Measurements from ENCODE around the gene MON1A. TPM values are rescaled to one million over a fixed set of nuclear protein-coding genes. Genes with fewer than 3 reads are reported as not detected.

MON1A gene, protein sequence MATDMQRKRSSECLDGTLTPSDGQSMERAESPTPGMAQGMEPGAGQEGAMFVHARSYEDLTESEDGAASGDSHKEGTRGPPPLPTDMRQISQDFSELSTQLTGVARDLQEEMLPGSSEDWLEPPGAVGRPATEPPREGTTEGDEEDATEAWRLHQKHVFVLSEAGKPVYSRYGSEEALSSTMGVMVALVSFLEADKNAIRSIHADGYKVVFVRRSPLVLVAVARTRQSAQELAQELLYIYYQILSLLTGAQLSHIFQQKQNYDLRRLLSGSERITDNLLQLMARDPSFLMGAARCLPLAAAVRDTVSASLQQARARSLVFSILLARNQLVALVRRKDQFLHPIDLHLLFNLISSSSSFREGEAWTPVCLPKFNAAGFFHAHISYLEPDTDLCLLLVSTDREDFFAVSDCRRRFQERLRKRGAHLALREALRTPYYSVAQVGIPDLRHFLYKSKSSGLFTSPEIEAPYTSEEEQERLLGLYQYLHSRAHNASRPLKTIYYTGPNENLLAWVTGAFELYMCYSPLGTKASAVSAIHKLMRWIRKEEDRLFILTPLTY
- 1 to 10 TPM; 6.3 to 7.8 TPM for total RNA-seq

DNA sequence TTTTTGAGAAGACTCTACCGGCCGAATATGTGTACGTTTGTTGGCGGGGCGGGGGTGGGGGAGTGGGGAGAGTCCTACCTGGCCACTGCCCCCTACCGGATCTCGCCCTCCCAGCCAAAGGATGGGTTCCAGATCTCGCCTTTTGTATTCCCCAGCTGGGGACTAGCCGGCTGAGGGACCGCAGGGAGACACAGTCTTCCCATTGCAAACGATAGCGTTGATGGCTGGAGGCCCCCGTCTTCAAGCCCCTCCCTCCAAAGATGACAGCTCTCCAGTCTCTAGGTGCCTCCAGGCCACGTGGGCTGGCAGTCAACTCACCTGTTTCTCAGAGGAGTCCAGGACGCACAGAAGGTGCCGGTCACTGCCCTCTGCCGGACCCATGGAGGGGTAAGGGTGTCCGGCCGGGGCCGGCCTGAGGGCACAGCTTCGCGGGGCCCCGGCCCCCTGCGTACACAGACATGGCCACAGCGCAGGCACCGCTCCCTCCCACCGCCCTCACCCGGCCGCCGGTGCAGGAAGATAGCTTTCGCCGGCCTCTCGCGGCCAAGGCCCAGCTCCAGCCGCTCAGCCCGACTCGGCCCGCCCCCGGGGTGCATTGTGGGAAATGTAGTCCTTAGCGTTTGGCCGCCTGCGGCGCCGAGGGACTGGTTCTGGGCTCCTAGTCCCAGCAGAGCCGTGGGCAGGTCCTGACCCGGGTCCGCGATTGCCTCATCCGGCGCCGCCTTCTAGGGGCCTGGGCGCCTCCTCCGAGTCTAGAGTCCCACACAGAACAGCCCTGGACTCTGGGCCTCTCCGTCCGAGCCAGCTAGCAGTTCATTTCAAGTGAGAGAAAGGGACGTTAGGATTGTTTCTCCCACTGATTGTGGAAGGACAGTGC lies at the start of gene MON1A:
Gene MON1A (minus strand): TSS at position 521 of the 877 bp plus-strand sequence. CDS start 16,465 bp downstream, outside the sequence.
- peak; percentile 92 for DNase-seq
- Mint-ChIP-seq H3K4me3 (peak within 1 kb of the TSS; percentile 79), H3K9me3 (no peaks in the 10 kb centered on the region), H3K36me3 (no peaks in the 10 kb centered on the region), H3K4me1 (ENCODE audit: low read depth) (peaks cover 21% of the 10 kb centered on the region), H3K27ac (peak within 1 kb of the TSS; percentile 80), H3K27me3 (no peaks in the 10 kb centered on the region)
- CTCF ChIA-PET, result interaction anchor here (0.6 to 2.3 kb wide), 9 partner anchors 9 to 582 kb away, joined by 3 to 18 read pairs (median 4); partner anchors contain the start of genes INKA1 and RBM6
- POLR2A ChIA-PET, result interaction anchor here (2.8 kb wide), 1 partner anchor 11 kb away, joined by 28 read pairs; the partner anchor contains the start of gene RBM6
- intact Hi-C loops (cut with micrococcal nuclease), result loop anchor here (1.0 kb wide), 1 partner anchor 11 kb away; the partner anchor contains the start of gene RBM6

DNA sequence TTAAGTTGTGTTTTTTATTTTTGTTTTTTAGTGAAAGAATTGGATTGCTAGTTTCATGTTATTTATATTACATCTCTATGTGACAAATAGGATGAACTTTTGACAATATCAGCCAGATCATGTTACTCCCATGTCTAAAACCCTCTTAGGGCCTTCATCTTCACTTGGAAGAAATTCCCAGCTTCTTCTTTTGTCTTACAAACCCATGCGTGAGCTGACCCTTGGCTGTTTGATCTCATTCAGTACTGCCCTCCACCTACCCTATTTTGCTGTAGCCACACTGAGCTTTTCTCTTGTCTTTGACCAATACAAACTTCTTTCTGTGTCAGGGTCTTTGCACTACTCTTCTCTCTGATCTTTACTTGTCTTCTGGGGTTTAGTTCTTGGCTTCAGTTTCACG lies 47.3 kb upstream of the MON1A start:
- ChIA-PET POLR2A (interaction anchor here (0.6 kb wide), 1 partner anchor 11 kb away, joined by 3 read pairs; no protein-coding TSS in a partner anchor), CTCF (no interaction called here)
- Mint-ChIP-seq H3K4me3 (no peak overlapping the region), H3K4me1 (ENCODE audit: low read depth) (no peaks in the 10 kb centered on the region), H3K36me3 (peaks cover 16% of the 10 kb centered on the region), H3K27ac (no peak overlapping the region), H3K27me3 (no peaks in the 10 kb centered on the region), H3K9me3 (no peaks in the 10 kb centered on the region)
- intact Hi-C loops (cut with micrococcal nuclease), result no loop called here
- no peak for DNase-seq

DNA sequence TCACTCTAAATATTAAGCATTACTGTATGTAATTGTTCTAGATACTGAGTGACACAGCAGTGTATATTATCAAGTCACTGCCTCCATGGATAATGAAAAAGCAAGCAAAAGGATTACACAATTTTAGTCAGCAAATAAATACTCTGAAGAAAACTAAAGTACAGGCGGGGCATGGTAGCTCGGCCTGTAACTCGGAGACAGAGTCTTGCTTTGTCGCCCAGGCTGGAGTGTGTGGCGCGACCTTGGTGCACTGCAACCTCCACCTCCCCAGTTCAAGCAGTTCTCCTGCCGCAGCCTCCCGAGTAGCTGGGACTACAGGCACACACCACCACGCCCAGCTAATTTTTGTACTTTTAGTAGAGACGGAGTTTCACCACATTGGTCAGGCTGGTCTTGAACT lies 43.0 kb upstream of the MON1A start:
- intact Hi-C loops (cut with micrococcal nuclease), result no loop called here

DNA sequence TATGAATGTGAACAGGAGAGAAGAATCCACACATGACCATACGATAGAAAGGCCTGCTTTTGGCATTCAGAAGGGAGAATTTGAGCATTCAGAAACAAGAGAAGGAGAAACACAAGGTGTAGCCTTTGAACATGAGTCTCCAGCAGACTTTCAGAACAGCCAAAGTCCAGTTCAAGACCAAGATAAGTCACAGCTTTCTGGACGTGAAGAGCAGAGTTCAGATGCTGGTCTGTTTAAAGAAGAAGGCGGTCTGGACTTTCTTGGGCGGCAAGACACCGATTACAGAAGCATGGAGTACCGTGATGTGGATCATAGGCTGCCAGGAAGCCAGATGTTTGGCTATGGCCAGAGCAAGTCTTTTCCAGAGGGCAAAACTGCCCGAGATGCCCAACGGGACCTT lies 38.7 kb upstream of the MON1A start:
- H3K27me3 Mint-ChIP-seq, result no peaks in the 10 kb centered on the region
- H3K36me3 Mint-ChIP-seq, result peaks cover 17% of the 10 kb centered on the region
- H3K9me3 Mint-ChIP-seq, result no peaks in the 10 kb centered on the region
- intact Hi-C loops (cut with micrococcal nuclease), result no loop called here
- H3K4me3 Mint-ChIP-seq, result no peak overlapping the region
- no peak for DNase-seq
- no peak overlapping the region for H3K27ac Mint-ChIP-seq
- peaks cover 2% of the 10 kb centered on the region for H3K4me1 Mint-ChIP-seq (ENCODE audit: low read depth)
- CTCF ChIA-PET, result no interaction called here
- POLR2A ChIA-PET, result no interaction called here

More for the DNA sequence above, 43.0 kb upstream of the MON1A start:
- Mint-ChIP-seq H3K27me3 (no peaks in the 10 kb centered on the region), H3K27ac (no peak overlapping the region), H3K36me3 (peaks cover 22% of the 10 kb centered on the region), H3K9me3 (no peaks in the 10 kb centered on the region), H3K4me3 (no peak overlapping the region), H3K4me1 (ENCODE audit: low read depth) (peaks cover 2% of the 10 kb centered on the region)
- DNase-seq, result no peak
- ChIA-PET POLR2A (no interaction called here), CTCF (no interaction called here)

DNA sequence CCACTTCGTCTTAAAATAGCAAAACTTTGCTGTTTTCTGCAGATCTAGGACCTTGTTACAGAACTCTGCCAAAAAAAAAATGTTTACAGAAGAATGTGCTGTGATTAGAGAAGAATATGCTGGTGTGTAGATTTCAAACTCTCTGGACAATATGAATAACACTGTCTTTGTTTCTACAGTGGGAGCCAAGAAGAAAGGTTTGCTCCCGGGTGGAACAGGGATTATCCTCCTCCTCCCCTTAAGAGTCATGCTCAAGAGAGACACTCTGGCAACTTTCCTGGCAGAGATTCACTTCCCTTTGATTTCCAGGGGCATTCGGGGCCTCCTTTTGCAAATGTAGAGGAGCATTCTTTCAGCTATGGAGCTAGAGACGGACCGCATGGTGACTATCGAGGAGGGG lies 37.7 kb upstream of the MON1A start:
- no peak for DNase-seq
- no peaks in the 10 kb centered on the region for H3K27me3 Mint-ChIP-seq
- CTCF ChIA-PET, result no interaction called here
- intact Hi-C loops (cut with micrococcal nuclease), result no loop called here
- no peak overlapping the region for H3K4me3 Mint-ChIP-seq
- H3K27ac Mint-ChIP-seq, result no peak overlapping the region
- H3K36me3 Mint-ChIP-seq, result peaks cover 13% of the 10 kb centered on the region
- POLR2A ChIA-PET, result no interaction called here
- H3K9me3 Mint-ChIP-seq, result no peaks in the 10 kb centered on the region
- H3K4me1 Mint-ChIP-seq (ENCODE audit: low read depth), result peaks cover 2% of the 10 kb centered on the region

DNA sequence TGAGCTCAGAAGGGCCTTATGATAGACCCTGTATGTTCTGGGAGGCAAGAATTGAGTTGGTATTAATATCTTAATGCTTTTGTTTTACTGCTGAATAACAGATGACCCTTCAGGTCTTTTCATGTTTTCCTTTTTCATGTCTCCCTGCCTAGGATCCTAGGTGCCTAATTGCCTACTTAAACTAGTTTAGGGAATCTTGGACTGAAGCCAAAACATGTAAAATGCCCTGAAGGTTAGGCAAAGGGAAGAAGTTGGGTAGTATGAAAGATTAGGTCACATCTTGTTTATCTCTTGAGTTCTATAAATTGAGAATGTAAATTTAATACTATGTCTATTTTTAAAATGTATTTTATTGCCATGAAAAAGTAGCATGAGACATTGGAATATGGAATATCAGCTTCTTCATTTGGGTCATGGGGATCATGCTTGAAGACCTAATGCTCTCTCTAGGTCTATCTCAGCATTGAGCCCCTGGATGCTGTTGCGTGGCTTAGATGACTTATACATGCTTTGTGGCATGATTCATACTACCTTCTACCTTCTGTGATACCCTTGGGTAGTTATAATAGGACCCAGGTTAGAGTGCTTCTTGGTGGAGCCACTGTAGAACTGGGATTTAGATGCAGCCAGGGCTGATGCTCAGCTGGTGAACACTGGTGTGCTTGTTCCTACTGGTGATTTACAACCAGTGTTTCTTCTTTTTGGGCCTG lies 36.8 kb upstream of the MON1A start:
- Mint-ChIP-seq H3K27me3 (no peaks in the 10 kb centered on the region), H3K27ac (no peak overlapping the region), H3K9me3 (no peaks in the 10 kb centered on the region), H3K4me1 (ENCODE audit: low read depth) (peaks cover 2% of the 10 kb centered on the region), H3K36me3 (peaks cover 10% of the 10 kb centered on the region), H3K4me3 (no peak overlapping the region)
- ChIA-PET POLR2A (no interaction called here), CTCF (no interaction called here)
- DNase-seq, result no peak
- intact Hi-C loops (cut with micrococcal nuclease), result no loop called here

DNA sequence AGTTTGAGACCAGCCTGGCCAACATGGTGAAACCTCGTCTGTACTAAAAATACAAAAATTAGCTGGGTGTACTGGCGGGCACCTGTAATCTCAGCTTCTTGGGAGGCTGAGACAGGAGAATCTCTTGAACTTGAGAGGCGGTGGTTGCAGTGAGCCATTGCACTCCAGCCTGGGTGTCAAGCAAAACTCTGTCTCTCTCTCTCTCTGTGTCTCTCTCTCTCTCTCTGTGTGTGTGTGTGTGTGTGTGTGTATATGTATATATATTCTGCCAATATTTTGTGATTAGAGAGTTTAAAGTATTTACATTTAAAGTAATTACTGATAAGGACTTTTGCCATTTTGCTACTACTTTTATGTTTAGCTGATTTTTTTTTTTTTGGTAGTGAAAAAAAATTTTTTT lies 26.0 kb upstream of the MON1A start:
- POLR2A ChIA-PET, result interaction anchor here (1.1 kb wide), 1 partner anchor 15 kb away, joined by 3 read pairs; the partner anchor contains the start of gene RBM6
- H3K36me3 Mint-ChIP-seq, result peaks cover 6% of the 10 kb centered on the region
- no peaks in the 10 kb centered on the region for H3K9me3 Mint-ChIP-seq
- no peak overlapping the region for H3K27ac Mint-ChIP-seq
- intact Hi-C loops (cut with micrococcal nuclease), result no loop called here
- no peaks in the 10 kb centered on the region for H3K27me3 Mint-ChIP-seq
- CTCF ChIA-PET, result no interaction called here
- H3K4me1 Mint-ChIP-seq (ENCODE audit: low read depth), result peaks cover 23% of the 10 kb centered on the region
- no peak overlapping the region for H3K4me3 Mint-ChIP-seq
- DNase-seq, result no peak

DNA sequence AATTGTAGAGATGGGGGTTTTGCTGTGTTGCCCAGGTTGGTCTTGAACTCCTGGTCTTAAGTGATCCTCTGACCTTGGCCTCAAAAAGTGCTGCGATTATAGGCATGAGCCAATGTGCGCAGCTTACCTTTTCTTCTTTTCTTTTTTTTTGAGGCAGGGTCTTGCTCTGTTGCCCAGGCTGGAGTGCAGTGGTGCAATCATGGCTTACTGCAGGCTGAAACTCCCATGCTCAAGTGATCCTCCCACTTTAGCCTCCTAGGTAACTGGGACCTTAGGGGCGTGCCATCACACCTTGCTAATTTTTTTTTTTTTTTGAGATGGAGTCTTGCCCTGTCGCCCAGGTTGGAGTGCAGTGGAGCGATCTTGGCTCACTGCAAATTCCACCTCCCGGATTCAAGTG lies 23.3 kb upstream of the MON1A start:
- Mint-ChIP-seq H3K4me1 (ENCODE audit: low read depth) (peaks cover 24% of the 10 kb centered on the region), H3K36me3 (peaks cover 2% of the 10 kb centered on the region), H3K27me3 (no peaks in the 10 kb centered on the region), H3K27ac (no peak overlapping the region), H3K9me3 (no peaks in the 10 kb centered on the region), H3K4me3 (no peak overlapping the region)
- CTCF ChIA-PET, result interaction anchor here (0.7 kb wide), 1 partner anchor 305 kb away, joined by 4 read pairs; no protein-coding TSS in a partner anchor
- no peak for DNase-seq
- POLR2A ChIA-PET, result no interaction called here
- intact Hi-C loops (cut with micrococcal nuclease), result no loop called here

DNA sequence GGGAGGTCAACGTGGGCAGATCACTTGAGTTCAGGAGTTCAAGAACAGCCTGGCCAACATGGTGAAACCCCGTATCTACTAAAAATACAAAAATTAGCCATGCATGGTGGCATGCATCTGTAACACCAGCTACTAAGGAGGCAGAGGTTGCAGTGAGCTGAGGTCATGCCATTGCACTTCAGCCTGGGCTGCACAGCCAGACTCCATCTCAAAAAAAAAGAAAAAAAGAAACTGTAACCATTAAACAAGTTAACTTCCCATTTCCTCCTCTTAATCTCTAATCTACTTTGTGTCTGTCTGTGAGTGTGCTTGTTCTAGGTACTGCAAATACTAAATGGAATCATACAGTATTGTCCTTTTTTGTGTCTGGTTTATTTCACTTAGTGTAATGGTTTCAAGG lies 13.0 kb upstream of the MON1A start:
- DNase-seq, result no peak
- POLR2A ChIA-PET, result no interaction called here
- Mint-ChIP-seq H3K4me3 (peak overlapping the region; percentile 36), H3K27me3 (no peaks in the 10 kb centered on the region), H3K4me1 (ENCODE audit: low read depth) (peaks cover 40% of the 10 kb centered on the region), H3K27ac (no peak overlapping the region), H3K36me3 (peaks cover 12% of the 10 kb centered on the region), H3K9me3 (no peaks in the 10 kb centered on the region)
- CTCF ChIA-PET, result no interaction called here
- intact Hi-C loops (cut with micrococcal nuclease), result no loop called here

DNA sequence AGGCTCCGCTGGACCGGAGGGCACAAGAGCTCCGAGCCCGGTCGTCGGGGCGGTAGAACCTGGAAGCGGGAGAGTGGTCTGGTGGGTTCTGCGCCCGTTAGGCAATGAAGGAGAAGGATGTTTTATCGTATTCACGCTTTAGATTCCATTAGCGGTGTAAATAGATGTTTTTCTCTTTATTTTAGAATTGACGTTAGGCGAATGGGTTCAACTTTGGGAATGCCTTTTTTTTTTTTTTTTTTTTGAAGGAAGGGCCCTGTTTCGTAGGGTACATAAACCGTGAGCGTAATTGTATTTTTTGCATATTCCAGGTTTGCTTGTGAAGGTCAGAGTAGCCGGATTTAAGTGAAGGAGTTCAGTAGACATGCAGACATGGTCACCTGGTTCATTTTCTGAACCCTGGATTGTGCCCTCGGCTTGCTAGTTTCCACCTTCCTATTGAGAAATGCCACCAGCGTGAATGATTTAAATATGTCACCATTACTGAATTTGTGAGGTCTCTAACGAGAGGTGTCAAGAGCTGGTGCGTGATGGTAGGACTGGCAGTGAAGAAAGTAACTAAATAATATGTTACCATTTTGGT lies 11.1 kb upstream of the MON1A start:
- H3K4me1 Mint-ChIP-seq (ENCODE audit: low read depth), result peaks cover 30% of the 10 kb centered on the region
- H3K27me3 Mint-ChIP-seq, result no peaks in the 10 kb centered on the region
- POLR2A ChIA-PET, result interaction anchor here (0.8 to 2.5 kb wide), 7 partner anchors 11 to 306 kb away, joined by 3 to 28 read pairs (median 3); partner anchors contain the start of genes MON1A and UBA7
- H3K4me3 Mint-ChIP-seq, result peak overlapping the region; percentile 88
- no peaks in the 10 kb centered on the region for H3K9me3 Mint-ChIP-seq
- DNase-seq, result no peak
- intact Hi-C loops (cut with micrococcal nuclease), result loop anchor here (1.0 kb wide), 2 partner anchors 11 to 148 kb away; partner anchors contain the start of genes MON1A and RBM5
- H3K36me3 Mint-ChIP-seq, result peaks cover 12% of the 10 kb centered on the region
- peak overlapping the region; percentile 90 for H3K27ac Mint-ChIP-seq
- CTCF ChIA-PET, result interaction anchor here (0.7 to 2.1 kb wide), 5 partner anchors 11 to 401 kb away, joined by 4 to 18 read pairs (median 5); partner anchors contain the start of genes INKA1 and MON1A

All from activated CD4-positive, alpha-beta memory T cell treated with anti-CD3 and anti-CD28 coated beads for 36 hours (primary cell).